Prostate gland (tissue), 2 donors: ENCODE measurements around the gene DGKQ. TPM values are rescaled to one million over a fixed set of nuclear protein-coding genes. Genes with fewer than 3 reads are reported as not detected.

Experiments used
- DNase-seq: peaks from one replicate; pipeline ENCODE4 v3.0.0-alpha.2; 2019; ENCODE audit warnings: low spot score
- H3K27ac ChIP-seq, 2 donors: fragments of 200-600 bp; sonication (generic); 2 replicates each; pipeline ENCODE4 v1.5.1; 2017 to 2019
- H3K27me3 ChIP-seq: fragments of 200-600 bp; sonication (generic); replicated peaks from 2 replicates; pipeline ENCODE4 v1.5.1; 2019; ENCODE audit not compliant: insufficient read depth
- H3K36me3 ChIP-seq, 2 donors: fragments of 200-600 bp; sonication (generic); 1 replicate in 1 of 2; 2 replicates in 1 of 2; pipeline versions ENCODE4 v1.5.1 to v1.8.1; 2017 to 2019
- H3K4me1 ChIP-seq: fragments of 200-600 bp; sonication (generic); replicated peaks from 2 replicates; pipeline ENCODE4 v1.5.1; 2019
- H3K4me3 ChIP-seq, 2 donors: fragments of 200-600 bp; sonication (generic); 2 replicates each; pipeline ENCODE4 v1.5.1; 2017 to 2019
- H3K9me3 ChIP-seq: fragments of 200-600 bp; sonication (generic); 2 replicates; pipeline ENCODE4 v1.5.1; 2017
- CTCF ChIP-seq, 4 experiments: fragments of 200-600 bp in 2 of 4; fragments of 450-650 bp in 2 of 4; sonication (generic) in 2 of 4; IDR thresholded peaks; 1 replicate in 3 of 4; 2 replicates in 1 of 4; pipeline ENCODE4 v1.5.1; 2016 to 2019; ENCODE audit warnings: antibody characterized with exemption in 4 of 4, mild to moderate bottlenecking in 2 of 4, moderate library complexity in 2 of 4
- POLR2A ChIP-seq: fragments of 450-650 bp; IDR thresholded peaks from one replicate; pipeline ENCODE4 v1.6.1; 2016; ENCODE audit warnings: antibody characterized with exemption, mild to moderate bottlenecking
- POLR2AphosphoS5 ChIP-seq: sonication (generic); formaldehyde crosslinking; IDR thresholded peaks from one replicate; pipeline ENCODE4 v1.6.1; 2017; ENCODE audit warnings: antibody characterized with exemption
- WGBS: methylation state at CpG from one replicate; pipeline ENCODE4 v1.1.5; 2018; 5-methylcytosine and 5-hydroxymethylcytosine counted together
- intact Hi-C: fragments of 100-400 bp; cut with DNase I; formaldehyde crosslinking; loops from one replicate; pipeline ENCODE4 v1.14.2; 2022
- total RNA-seq, 2 donors: library from RNA; depleted of rRNA; stranded (reverse); fragments of >200 nt; gene quantifications; one replicate each; pipeline ENCODE4 v1.1.0, GENCODE V29; 2016

Gene DGKQ
- total RNA-seq, 2 donors from 2014 or later, result 10.4 to 17.1 TPM

- H3K27ac ChIP-seq, result no peak overlapping the region
- H3K9me3 ChIP-seq, result no peaks in the 10 kb centered on the region
- no peak for TF ChIP-seq POLR2A
- TF ChIP-seq CTCF (IDR thresholded peaks at IDR 0.05), result no peak
- no peak for TF ChIP-seq POLR2AphosphoS5
- no peaks in the 10 kb centered on the region for H3K36me3 ChIP-seq
- peaks cover 8% of the 10 kb centered on the region for H3K4me1 ChIP-seq
- DNase-seq, result no peak
- WGBS, result 95% methylated on average over 21 of the region's 43 CpGs
- intact Hi-C loops, result no loop called here
- H3K27me3 ChIP-seq, result no peaks in the 10 kb centered on the region
- H3K4me3 ChIP-seq, result no peak overlapping the region
These were observed 40.1 kb upstream of the DGKQ start for GRCh38 chr4:1013225-1014073.

GRCh38 chr4:1012034-1012739, 38.8 kb upstream of the DGKQ start:
- H3K27ac ChIP-seq, result no peak overlapping the region
- TF ChIP-seq POLR2AphosphoS5 (no peak), POLR2A (peak; percentile 31)
- no peaks in the 10 kb centered on the region for H3K9me3 ChIP-seq
- H3K36me3 ChIP-seq, result no peaks in the 10 kb centered on the region
- WGBS, result 0% methylated on average over 19 of the region's 69 CpGs
- peak overlapping the region; percentile 40 to 49 for H3K4me3 ChIP-seq
- intact Hi-C loops, result no loop called here
- no peaks in the 10 kb centered on the region for H3K27me3 ChIP-seq
- H3K4me1 ChIP-seq, result peaks cover 8% of the 10 kb centered on the region
- peak; percentile 31 for DNase-seq

GRCh38 chr4:1011666-1012033, 38.3 kb upstream of the DGKQ start:
- Histone ChIP-seq H3K9me3 (no peaks in the 10 kb centered on the region), H3K27ac (no peak overlapping the region), H3K4me3 (peak overlapping the region; percentile 40 to 49), H3K27me3 (no peaks in the 10 kb centered on the region), H3K36me3 (no peaks in the 10 kb centered on the region), H3K4me1 (peaks cover 8% of the 10 kb centered on the region)
- no CpG with 5 or more reads among the region's 69 CpGs for WGBS
- no peak for DNase-seq
- intact Hi-C loops, result loop anchor here (2.0 kb wide), 1 partner anchor 335 kb away; the partner anchor contains the start of gene UVSSA
- TF ChIP-seq CTCF (IDR thresholded peaks at IDR 0.05) (no peak), POLR2A (no peak), POLR2AphosphoS5 (no peak)

- Histone ChIP-seq H3K36me3 (no peaks in the 10 kb centered on the region), H3K27me3 (no peaks in the 10 kb centered on the region), H3K4me1 (peaks cover 8% of the 10 kb centered on the region), H3K4me3 (peak within 1 kb of the TSS; percentile 40 to 49), H3K27ac (peak within 1 kb of the TSS; percentile 51 to 68), H3K9me3 (no peaks in the 10 kb centered on the region)
- intact Hi-C loops, result loop anchor here (2.0 kb wide), 1 partner anchor 336 kb away; the partner anchor contains the start of gene UVSSA
- DNase-seq, result peak; percentile 92
- WGBS, result 0% methylated on average over 6 of the region's 89 CpGs
- TF ChIP-seq CTCF (IDR thresholded peaks at IDR 0.05) (no peak), POLR2A (no peak)
These were observed 37.8 kb upstream of the DGKQ start, which contains the start of gene FGFRL1 for GRCh38 chr4:1011022-1011665. Gene FGFRL1 (plus strand): TSS chr4:1011626. CDS start chr4:1012486, 860 bp downstream.
